SK-N-MC (cell line): ENCODE measurements around the gene STK11IP.

ENCODE experiments used
- DNase-seq: peaks from one replicate; pipeline ENCODE4 v3.0.0-alpha.2; 2011; ENCODE audit warnings: low read depth, low spot score
- H3K27ac ChIP-seq: fragments of 200-600 bp; sonication (generic); 2 replicates; pipeline ENCODE4 v1.5.1; 2016; ENCODE audit warnings: mixed run types
- H3K36me3 ChIP-seq: fragments of 200-600 bp; sonication (generic); 2 replicates; pipeline ENCODE4 v1.6.1; 2017; ENCODE audit warnings: antibody characterized with exemption, low read length, mixed read lengths; ENCODE audit not compliant: insufficient read depth
- H3K4me3 ChIP-seq: fragments of 200-600 bp; sonication (generic); 2 replicates; pipeline ENCODE4 v1.5.1; 2016
- H3K9ac ChIP-seq: fragments of 200-600 bp; sonication (generic); 2 replicates; pipeline ENCODE4 v1.8.0; 2017; ENCODE audit warnings: mixed run types, mixed read lengths; ENCODE audit not compliant: insufficient read length
- H3K9me3 ChIP-seq: fragments of 200-600 bp; sonication (generic); 2 replicates; pipeline ENCODE4 v1.6.1; 2017; ENCODE audit warnings: low read depth, mild to moderate bottlenecking, antibody characterized with exemption, low read length, moderate library complexity, mixed read lengths
- EZH2 ChIP-seq: fragments of 200-600 bp; sonication (generic); IDR thresholded peaks from one replicate; pipeline ENCODE4 v1.6.1; 2017; ENCODE audit warnings: antibody characterized with exemption
- FOXP2 ChIP-seq: optimal IDR thresholded peaks from 2 replicates; pipeline ENCODE3; 2011; ENCODE audit warnings: mild to moderate bottlenecking, moderate library complexity; ENCODE audit not compliant: insufficient read depth; ENCODE audit errors: extremely low read length, control extremely low read depth
- POLR2AphosphoS5 ChIP-seq: IDR thresholded peaks from 2 replicates; pipeline ENCODE4 v1.6.1; 2012; ENCODE audit warnings: mild to moderate bottlenecking, low read depth, low read length, borderline replicate concordance

STK11IP gene

GRCh38 chr2:219611866-219612576 is 14.4 kb downstream of the STK11IP start:
- TF ChIP-seq EZH2 (no peak), FOXP2 (no peak), POLR2AphosphoS5 (no peak)
- no peak overlapping the region for H3K9ac ChIP-seq
- no peaks in the 10 kb centered on the region; the same call in 1 of the 2 replicates for H3K36me3 ChIP-seq
- no peak overlapping the region for H3K4me3 ChIP-seq
- H3K27ac ChIP-seq = no peak overlapping the region
- DNase-seq = no peak
- no peaks in the 10 kb centered on the region for H3K9me3 ChIP-seq

GRCh38 chr2:219612577-219613286 is 15.1 kb downstream of the STK11IP start:
- no peak overlapping the region for H3K9ac ChIP-seq
- DNase-seq = no peak

GRCh38 chr2:219613461-219614070 is 15.9 kb downstream of the STK11IP start:
- no peak overlapping the region for H3K9ac ChIP-seq
- no peak overlapping the region for H3K4me3 ChIP-seq
- no peak for TF ChIP-seq EZH2
- no peak for TF ChIP-seq POLR2AphosphoS5
- TF ChIP-seq FOXP2 = no peak
- no peak for DNase-seq
- H3K36me3 ChIP-seq = no peaks in the 10 kb centered on the region; the same call in 1 of the 2 replicates
- no peaks in the 10 kb centered on the region for H3K9me3 ChIP-seq
- no peak overlapping the region for H3K27ac ChIP-seq

More at GRCh38 chr2:219612577-219613286, 15.1 kb downstream of the STK11IP start:
- no peak overlapping the region for H3K27ac ChIP-seq
- H3K36me3 ChIP-seq = no peaks in the 10 kb centered on the region; the same call in 1 of the 2 replicates
- H3K4me3 ChIP-seq = no peak overlapping the region
- H3K9me3 ChIP-seq = no peaks in the 10 kb centered on the region
- no peak for TF ChIP-seq EZH2
- TF ChIP-seq FOXP2 = no peak
- TF ChIP-seq POLR2AphosphoS5 = no peak

GRCh38 chr2:219614076-219614860 is 16.6 kb downstream of the STK11IP start:
- no peaks in the 10 kb centered on the region for H3K9me3 ChIP-seq
- DNase-seq = no peak
- no peak overlapping the region for H3K27ac ChIP-seq
- no peak overlapping the region for H3K4me3 ChIP-seq
- H3K36me3 ChIP-seq = no peaks in the 10 kb centered on the region; the same call in 1 of the 2 replicates
- no peak overlapping the region for H3K9ac ChIP-seq
- TF ChIP-seq EZH2 = no peak
- TF ChIP-seq FOXP2 = no peak
- TF ChIP-seq POLR2AphosphoS5 = no peak

- Histone ChIP-seq H3K27ac (no peak overlapping the region), H3K9me3 (no peaks in the 10 kb centered on the region), H3K4me3 (no peak overlapping the region), H3K36me3 (no peaks in the 10 kb centered on the region; the same call in 1 of the 2 replicates), H3K9ac (no peak overlapping the region)
- no peak for DNase-seq
- TF ChIP-seq EZH2 (no peak), POLR2AphosphoS5 (no peak), FOXP2 (no peak)
Measured at GRCh38 chr2:219615036-219615435, 17.4 kb downstream of the STK11IP start.

GRCh38 chr2:219615894-219616293 is 18.2 kb downstream of the STK11IP start:
- no peak for DNase-seq
- Histone ChIP-seq H3K9ac (no peak overlapping the region), H3K4me3 (no peak overlapping the region), H3K36me3 (no peaks in the 10 kb centered on the region; the same call in 1 of the 2 replicates), H3K27ac (no peak overlapping the region), H3K9me3 (no peaks in the 10 kb centered on the region)
- TF ChIP-seq POLR2AphosphoS5 (no peak), EZH2 (no peak), FOXP2 (no peak)

GRCh38 chr2:219616550-219616949 is 18.9 kb downstream of the STK11IP start:
- TF ChIP-seq POLR2AphosphoS5 (no peak), FOXP2 (no peak), EZH2 (no peak)

More at GRCh38 chr2:219616550-219616949, 18.9 kb downstream of the STK11IP start:
- no peaks in the 10 kb centered on the region; the same call in 1 of the 2 replicates for H3K36me3 ChIP-seq
- H3K4me3 ChIP-seq = no peak overlapping the region
- no peak overlapping the region for H3K27ac ChIP-seq
- no peaks in the 10 kb centered on the region for H3K9me3 ChIP-seq
- no peak overlapping the region for H3K9ac ChIP-seq
- no peak for DNase-seq
